ENCODE results near the gene PPDPF.

DNA sequence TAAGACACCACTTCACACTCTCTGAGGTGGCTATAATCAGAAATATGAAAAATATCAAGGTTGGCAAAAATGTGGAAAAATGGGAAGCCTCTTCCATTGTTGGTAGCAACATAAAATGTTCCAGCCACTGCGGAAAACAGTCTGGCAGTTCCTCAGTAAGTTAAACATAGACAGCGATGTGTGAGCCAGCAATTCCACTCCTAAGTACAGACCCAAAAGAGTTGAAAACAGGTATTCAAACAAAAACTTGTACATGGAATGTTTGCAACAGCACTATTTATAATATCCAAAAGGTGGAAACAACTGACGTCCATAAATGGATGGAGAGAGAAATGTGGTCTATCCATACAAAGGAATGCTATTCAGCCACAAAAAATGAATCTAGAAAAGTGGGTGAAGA is 7.4 kb upstream of the PPDPF start:
- TF ChIP-seq, protein P1, sequence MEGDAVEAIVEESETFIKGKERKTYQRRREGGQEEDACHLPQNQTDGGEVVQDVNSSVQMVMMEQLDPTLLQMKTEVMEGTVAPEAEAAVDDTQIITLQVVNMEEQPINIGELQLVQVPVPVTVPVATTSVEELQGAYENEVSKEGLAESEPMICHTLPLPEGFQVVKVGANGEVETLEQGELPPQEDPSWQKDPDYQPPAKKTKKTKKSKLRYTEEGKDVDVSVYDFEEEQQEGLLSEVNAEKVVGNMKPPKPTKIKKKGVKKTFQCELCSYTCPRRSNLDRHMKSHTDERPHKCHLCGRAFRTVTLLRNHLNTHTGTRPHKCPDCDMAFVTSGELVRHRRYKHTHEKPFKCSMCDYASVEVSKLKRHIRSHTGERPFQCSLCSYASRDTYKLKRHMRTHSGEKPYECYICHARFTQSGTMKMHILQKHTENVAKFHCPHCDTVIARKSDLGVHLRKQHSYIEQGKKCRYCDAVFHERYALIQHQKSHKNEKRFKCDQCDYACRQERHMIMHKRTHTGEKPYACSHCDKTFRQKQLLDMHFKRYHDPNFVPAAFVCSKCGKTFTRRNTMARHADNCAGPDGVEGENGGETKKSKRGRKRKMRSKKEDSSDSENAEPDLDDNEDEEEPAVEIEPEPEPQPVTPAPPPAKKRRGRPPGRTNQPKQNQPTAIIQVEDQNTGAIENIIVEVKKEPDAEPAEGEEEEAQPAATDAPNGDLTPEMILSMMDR (conservative IDR thresholded peaks at IDR 0.05; ENCODE audit: low read depth, low read length), result no peak
- TF ChIP-seq EZH2phosphoT487 (IDR thresholded peaks at IDR 0.05; ENCODE audit: borderline replicate concordance, low read length) (no peak), EZH2 (IDR thresholded peaks at IDR 0.05; ENCODE audit: low read length, unreplicated experiment) (no peak)
